ENCODE measurements around the gene SET.
A peak's percentile ranks its signal among the peaks of the same experiment; 100 is the strongest.
"Not testable (repeated sequence)": the region's sequence is repeated elsewhere in the genome, so short reads cannot be mapped to it uniquely, and the experiment has no call there.

Gene SET

DNA sequence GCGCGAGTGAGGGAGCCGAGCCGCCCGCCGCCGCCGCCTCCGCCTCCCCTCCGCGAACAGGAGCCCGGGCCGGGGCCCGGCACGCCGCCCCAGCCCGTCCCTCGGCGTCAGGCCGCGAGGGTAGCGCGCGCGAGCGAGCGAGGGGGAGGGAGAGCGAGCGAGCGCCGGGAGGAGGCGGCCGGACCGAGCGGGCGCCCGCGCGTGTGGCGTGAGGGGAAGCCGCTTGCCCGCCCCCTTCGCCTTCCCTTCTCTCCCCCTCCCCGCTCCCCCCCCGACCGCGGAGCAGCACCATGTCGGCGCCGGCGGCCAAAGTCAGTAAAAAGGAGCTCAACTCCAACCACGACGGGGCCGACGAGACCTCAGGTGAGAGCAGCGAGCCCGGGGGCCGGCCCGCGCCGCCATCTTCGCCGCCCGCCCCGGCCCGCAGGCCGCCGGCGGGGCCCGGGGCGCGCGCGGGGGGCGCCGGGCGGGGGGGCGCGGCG, 312 bp downstream of the SET start:
- no peak for DNase-seq

DNA sequence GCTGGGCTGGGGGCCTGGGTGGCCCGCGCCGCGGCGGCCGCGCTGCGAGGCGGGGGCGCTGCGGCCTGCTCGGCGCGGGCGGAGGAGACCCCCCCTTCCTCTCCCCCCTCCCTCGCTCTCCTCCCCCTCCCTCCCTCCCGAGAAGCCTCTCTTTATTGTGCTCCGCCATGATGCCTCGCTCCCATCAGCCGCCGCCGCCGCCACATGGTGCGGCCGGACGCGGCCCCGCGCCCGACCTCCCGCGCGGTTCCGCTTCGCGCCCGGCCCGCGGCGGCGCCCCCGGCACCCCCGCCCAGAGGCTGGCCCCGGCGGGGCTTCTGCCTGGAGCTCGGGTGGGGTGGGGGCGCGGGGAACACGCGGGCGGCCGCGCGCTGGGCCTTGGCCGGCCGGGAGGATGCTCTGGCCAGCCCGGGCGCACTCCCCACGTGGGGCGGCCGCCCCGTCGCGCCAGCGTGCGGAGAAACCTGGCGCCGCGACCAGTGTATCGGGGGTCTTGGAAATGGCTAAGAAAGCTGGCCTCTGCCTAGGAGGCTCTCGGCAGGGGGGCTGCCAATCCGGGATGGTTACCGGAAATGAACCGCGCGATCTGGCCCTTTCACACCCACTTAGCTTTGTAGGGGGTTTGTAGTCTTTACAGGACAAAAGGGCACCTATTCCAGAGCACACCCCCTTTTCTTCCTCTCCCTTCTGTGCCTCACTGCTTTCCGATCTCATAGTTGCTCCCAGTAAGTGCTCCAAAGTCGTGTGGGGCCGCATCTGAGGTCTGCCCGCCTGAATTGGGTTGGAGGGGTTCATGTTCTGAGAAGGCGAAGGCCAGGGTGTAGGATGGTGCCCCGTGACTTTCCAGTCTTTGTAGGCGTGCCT, 1.0 kb downstream of the SET start:
- no peak for DNase-seq

DNA sequence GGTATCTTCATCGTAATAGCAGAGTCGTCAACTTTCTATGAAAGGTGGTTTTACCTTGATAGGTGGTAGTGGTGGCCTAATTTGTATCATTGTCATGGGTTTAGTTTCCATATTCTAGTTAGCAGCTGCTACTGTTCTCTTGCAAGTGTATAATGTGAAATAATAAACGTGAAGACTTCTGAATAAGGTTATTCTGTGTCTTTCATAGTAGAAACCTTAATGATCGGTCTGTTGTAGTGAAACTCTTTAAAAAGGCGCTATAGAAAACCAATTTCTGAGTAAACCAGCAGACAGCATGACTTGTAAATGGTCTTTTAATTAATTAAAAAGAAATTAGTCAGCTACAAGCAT, 1.6 kb downstream of the SET start:
- DNase-seq: no peak

DNA sequence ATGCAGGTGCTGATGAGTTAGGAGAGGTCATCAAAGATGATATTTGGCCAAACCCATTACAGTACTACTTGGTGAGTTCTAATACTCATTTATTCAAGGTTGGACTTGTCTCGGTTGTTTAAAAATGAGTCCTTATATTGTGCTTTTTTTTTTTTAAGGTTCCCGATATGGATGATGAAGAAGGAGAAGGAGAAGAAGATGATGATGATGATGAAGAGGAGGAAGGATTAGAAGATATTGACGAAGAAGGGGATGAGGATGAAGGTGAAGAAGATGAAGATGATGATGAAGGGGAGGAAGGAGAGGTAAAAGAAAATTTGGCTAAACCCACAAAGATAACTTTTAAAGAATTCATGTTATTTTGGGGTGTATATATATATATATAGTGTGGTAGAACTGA, 4.7 kb downstream of the SET start:
- DNase-seq: not testable (repeated sequence)

DNA sequence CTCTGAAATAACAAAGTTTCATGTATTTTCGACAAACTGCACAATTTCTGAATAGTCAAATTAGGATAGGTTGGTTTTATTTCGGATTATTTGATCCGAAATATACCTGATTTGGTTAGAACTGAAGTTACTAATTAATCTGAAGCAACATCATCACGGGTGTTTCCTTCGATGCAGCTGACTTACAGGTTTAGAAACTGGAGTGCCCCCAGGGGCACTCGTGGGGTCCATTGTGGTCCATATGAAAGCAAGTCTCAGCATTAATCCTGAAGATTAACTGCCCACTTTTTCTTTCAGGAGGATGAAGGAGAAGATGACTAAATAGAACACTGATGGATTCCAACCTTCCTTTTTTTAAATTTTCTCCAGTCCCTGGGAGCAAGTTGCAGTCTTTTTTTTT, 5.3 kb downstream of the SET start:
- DNase-seq: no peak

DNA sequence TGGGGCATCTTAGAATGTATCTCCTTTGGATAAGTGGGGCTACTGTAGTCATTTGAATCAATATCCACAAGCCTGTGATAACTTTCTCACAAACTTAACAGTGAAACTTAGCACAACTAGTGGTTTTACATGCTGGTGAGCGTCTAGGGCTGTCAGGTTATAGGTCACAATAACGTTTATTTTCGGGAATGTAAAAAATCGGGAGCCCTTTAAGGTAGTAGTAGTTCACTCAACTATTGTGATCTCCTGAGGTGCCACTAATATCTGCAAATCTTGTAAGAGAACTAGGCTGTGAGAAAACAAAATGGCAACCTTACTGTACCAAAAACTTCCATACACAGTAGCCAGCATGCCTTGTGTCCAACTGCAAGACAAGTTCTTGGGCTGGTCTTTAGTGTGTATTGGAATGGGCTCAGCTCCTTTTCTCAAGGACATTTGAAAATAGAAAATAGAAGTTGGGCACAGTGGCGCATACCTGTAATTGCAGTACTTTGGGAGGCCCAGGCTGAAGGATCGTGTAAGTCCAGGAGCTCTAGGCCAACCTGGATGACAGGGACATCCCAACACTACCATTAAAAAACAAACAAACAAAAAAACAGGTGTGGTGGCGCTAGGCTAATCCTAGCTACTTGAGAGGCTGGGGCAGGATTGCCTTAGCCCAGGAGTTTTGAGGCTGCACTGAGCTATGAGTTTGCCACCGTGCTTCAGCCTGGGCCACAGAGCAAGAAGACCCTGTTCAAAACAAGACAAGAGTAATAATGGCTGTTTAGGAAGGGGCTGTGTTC, 8.1 kb downstream of the SET start:
- no peak for DNase-seq

DNA sequence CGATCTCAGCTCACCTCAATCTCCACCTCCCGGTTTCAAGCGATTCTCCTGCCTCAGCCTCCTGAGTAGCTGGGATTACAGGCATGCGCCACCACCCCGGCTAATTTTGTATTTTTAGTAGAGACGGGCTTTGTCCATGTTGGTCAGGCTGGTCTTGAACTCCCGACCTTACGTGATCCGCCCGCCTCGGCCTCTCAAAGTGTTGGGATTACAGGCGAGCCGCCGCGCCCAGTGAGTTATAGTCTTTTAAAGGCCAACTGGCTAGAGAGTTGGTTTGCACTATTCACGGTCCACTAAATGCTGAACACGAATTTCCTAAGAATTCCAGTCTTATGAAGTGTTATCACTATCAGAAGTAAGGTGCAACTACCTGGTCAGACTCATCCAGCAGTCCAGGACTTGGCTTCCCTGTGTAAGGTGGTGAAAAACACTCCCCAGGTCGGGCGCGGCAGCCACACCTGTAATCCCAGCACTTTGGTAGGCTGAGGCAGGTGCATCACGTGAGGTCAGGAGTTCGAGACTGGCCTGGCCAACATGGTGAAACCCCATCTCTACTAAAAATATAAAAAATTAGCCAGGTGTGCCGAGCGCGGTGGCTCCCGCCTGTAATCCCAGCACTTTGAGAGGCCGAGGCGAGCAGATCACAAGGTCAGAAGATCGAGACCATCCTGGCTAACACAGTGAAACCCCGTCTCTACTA, 10.2 kb downstream of the SET start:
- DNase-seq: not testable (repeated sequence)

DNA sequence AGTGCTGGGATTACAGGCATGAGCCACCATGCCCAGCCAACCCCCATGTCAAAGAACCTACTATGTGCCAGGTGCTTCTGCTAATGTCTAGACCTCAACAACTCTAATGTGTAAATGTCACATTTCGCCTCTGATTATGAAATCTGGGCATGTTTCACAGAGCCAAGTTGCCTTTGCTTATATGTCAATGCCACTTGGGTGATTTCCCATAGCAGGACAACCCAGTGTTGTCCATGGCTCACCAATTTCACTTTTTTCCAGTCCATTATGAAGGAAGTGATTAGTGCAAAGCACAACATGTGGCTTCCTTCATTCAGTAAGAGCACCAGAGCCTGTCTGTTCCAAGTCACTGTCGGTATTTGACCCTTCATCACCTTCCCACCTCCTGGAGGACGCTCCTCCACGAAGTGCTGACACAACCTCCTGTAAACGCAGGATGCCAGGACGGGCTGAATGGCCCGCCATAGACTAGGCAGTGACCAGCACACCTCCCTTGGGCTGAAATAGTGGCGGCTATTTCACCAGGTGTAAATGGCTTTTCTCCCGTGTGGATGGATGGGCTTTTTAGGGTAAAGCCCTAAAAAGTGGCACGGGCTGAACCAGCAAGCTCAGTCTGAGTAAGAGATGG, 12.3 kb downstream of the SET start:
- no peak for DNase-seq

DNA sequence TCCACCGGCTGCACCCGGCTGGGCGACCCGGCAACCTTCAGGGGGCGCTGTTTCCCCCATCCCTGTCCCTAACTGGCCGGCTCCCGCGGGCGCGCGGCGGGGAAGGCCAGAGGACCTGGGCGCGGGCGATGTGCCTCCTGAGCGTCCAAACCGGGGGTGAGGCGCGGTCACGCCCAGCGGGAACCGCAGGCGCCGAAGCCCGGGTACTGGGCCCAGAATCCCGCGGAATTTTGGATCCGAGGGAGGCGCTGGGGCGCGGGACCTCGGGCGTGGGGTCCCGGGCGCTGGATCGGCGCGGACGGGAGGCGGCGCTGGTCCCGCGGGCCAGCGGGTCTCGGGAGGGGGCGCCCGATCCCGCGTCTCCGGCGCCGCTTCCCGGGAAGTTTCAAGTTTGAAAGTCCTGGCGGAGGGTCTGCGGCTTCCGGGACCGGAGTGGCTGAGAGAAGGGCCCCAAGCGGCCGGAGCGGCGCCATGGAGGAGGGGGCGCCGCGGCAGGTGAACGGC, 13.5 kb downstream of the SET start, which contains the start of gene PKN3:
PKN3 (plus strand) TSS at position 59 of the 504 bp plus-strand sequence; CDS start at position 472, 413 bp downstream.
- DNase-seq: peak in 1 of 2 experiments; percentile 20

DNA sequence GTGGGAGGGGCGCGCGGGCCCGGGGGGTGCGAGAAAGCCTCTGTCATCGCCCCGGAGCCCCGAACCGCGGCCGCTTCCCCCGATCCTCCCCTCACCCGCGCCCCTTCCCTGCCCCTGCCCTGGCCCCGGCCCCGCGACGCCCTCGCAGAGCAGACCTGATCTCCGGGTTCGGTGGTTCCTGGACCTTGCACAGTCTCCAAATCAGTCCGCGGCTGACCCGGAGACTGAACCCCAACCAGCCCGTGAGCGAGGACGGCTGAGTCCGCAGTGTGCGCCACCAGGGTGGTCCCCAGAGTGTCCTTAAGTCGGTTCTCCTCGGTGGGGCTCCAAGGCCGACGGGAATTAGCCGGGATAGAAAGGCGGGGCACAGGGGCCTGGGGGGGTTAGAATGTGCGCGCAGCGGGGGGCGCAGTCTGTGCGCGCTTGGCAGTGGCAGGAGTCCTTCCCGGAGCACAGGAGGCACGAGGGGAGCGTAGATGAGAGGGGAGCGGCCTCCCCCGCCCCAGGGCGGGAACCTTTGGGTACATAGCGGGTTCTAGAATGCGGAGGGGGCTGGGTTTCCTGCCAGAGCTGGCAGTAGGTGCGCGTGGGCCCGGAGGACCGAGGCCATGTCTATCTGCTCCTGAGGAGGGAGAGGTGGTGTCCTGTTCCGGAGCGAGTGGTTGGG, 14.1 kb downstream of the SET start:
- DNase-seq: no peak

DNA sequence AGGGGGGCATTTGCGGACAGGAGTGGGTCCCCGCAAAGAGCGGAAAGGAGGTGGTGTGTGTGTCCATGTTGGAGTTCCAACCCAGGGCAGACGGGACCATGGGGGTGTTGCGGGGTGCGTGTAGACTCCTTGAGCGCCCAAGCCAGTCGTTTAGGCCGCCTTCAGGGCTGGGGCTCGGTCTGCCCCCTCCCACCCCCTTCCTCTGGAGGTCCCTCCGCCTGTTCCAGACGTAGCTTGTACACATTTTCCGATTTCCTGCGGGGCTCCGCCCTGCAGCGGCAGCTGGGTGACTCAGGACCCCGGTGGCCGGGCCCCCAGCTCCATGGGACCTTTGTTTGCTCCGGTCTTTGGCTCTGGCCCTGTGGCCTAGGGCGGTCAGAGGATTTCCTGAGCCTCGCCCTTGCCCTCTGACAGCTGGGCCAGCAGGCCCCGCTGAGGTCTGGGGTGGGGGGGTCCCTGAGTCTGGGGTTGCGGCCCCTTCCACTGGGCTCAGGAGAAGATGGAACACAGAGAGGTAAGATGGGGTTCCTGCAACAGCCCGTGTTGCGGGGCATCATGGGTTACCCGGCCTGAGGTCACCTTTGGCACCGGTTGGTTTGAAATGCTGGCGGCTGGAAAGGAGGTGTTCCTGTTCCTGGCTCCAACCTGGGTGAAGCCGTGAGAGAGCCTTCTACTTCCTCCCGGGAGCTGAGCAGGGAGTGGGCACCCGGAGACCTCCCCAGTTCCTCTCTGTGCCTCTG, 14.8 kb downstream of the SET start:
- DNase-seq: no peak

DNA sequence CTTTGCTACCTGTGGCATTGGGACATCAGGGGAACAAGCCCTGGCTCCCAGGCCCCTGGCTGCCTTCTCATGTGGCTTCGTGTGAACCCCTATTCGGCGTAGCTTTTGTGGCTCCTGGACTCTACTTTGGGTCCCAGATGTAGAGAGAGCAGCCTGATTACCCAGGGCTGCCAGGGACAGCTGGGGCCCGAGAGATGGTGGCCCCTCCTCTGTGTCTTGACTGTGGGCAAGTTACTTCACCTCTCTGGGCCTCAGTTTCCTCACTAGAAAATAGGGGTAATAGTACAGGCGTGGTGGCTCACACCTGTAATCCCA, 15.3 kb downstream of the SET start:
- no peak for DNase-seq

DNA sequence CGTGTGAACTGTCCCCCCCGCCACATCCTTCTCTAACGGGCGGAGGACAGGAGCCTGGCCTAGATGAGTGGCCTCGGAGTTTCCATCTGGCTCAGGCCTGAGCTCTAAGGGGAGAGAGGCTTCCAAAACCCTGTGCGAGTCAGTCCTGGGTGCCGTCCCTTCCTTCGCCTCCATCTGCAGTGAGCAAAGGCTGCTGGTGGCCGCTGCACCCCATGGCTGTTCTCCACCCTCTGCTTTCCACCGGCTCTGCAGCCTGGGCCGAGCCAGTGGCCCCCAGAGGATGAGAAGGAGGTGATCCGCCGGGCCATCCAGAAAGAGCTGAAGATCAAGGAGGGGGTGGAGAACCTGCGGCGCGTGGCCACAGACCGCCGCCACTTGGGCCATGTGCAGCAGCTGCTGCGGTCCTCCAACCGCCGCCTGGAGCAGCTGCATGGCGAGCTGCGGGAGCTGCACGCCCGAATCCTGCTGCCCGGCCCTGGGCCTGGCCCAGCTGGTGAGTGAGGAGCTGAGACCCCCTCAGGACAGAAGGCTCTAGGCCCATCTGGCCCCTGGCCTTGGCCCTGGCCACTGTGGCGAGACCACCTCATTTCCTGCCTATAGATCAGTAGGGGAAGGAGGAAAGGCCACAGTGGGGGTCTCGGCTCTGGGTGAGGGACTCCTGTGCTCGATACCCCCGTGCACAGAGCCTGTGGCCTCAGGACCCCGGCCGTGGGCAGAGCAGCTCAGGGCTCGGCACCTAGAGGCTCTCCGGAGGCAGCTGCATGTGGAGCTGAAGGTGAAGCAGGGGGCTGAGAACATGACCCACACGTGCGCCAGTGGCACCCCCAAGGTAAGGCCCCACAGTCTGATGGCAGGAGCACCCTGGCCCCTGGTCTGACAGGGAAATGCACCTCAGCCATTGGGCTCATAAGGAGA, 16.3 kb downstream of the SET start:
- DNase-seq: no peak

DNA sequence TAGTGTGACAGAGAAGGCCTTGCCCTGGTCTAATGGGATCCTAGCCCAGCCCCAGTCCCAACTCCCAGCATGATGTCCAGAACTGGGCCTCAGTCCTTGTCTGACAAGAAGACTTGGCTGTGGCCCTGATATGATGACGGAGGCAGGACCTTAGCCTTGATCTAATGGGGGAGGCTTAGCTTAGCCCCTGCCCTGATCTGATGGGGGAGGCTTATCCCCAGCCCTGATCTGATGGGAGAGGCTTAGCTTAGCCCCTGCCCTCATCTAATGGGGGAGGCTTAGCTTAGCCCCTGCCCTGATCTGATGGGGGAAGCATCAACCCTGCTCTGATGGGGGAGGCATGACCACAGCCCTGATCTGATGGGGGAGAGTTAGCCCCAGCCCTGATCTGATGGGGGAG, 17.0 kb downstream of the SET start:
- DNase-seq: no peak

DNA sequence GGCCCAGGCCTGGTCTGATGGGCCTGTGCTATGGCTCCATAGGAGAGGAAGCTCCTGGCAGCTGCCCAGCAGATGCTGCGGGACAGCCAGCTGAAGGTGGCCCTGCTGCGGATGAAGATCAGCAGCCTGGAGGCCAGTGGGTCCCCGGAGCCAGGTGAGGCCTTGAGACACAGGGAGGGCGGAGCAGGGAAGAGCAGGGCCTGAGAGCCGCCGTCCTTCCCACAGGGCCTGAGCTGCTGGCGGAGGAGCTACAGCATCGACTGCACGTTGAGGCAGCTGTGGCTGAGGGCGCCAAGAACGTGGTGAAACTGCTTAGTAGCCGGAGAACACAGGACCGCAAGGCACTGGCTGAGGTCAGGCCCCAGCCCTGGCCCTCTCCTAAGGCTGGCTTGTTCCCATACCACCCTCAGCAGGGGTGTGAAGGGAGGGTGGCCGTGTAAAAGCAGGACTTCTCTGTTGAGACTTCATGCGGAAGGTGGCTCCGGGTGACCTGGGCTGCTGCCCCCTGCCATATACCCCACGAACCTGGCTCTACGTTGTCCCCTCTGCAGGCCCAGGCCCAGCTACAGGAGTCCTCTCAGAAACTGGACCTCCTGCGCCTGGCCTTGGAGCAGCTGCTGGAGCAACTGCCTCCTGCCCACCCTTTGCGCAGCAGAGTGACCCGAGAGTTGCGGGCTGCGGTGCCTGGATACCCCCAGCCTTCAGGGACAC, 17.8 kb downstream of the SET start:
- DNase-seq: no peak

DNA sequence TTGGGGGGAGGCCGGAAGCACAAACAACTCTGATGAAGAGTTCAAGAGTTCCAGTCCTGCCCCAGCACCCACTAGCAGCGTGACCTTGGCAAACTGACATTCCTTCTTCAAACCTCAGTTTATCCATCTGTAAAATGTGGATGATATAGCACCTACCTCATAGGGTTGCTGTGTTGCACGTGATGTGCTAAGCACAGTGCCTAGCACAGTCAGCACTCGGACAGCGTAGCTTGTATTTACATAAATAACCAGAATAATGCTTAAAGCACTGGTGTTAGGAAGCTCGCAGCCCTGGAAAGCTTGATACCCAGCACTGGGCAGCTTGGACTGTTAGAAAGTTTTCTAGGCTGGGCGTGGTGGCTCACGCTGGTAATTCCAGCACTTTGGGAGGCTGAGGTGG, 18.4 kb downstream of the SET start:
- DNase-seq: no peak

DNA sequence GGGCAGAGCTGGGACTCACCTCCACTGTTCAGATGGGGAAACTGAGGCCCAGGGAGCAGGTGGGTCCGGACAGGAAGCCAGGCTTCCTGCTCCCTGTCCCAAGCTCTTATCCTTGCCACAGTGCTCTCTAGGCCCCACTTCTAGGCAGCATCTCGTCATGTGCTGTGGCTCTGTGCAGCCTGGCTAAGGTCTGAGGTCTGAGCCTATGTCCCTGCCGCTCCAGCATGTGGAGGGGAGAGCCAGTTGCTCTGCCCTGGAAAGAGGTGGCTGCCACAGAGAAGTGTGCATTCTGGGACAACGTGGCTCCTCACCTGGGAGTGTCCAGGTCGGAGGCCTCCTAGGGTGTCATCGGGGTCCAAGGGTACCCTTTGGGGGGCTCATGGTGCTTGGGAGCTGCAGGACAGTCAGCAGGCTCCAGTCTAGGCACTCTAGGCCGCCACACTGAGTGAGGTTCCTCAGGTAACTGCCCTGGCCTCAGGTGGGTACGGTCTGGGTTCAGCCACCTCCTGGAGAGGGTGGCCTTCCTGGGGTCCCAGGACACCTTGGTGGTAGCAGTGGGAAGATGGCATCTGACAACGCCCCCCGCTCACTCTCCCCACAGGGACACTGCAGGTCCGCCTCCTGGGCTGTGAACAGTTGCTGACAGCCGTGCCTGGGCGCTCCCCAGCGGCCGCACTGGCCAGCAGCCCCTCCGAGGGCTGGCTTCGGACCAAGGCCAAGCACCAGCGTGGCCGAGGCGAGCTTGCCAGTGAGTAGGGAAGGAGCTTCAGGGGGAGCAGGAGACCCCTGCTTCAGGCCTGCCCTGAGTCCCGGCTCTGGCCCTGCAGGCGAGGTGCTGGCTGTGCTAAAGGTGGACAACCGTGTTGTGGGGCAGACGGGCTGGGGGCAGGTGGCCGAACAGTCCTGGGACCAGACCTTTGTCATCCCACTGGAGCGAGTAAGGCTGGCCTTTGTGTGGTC, 23.7 kb downstream of the SET start:
- no peak for DNase-seq

DNA sequence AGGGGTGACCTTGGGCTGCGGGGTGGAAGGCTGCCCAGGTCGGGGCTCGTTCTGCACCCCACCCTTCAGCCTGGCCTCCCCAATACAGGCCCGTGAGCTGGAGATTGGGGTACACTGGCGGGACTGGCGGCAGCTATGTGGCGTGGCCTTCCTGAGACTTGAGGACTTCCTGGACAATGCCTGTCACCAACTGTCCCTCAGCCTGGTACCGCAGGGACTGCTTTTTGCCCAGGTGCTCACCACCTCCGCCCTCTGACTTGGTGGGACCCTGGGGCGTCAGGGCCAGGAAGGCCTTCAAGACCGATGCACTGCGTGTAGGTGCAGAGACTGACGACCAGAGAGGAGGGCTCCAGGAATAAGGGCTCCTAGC, 24.4 kb downstream of the SET start:
- no peak for DNase-seq
